Measurements from ENCODE around the gene RASGRF2. TPM values are rescaled to one million over a fixed set of nuclear protein-coding genes. Genes with fewer than 3 reads are reported as not detected.

RASGRF2 gene
- total and polyA plus RNA-seq, 2 of the 13 experiments (the other 11 are each of a cell fraction or from before 2014, with no cell fraction given): 23.6 to 29.0 TPM

GRCh38 chr5:81044868-81045267, 84.7 kb downstream of the RASGRF2 start (continued):
- TF ChIP-seq TBX2 (CRISPR knock-in tag; IDR thresholded peaks at IDR 0.05; ENCODE audit: borderline replicate concordance): no peak
- peak; percentile 39; the same call in 1 of the 2 replicates for TF ChIP-seq SNAPC2 (CRISPR knock-in tag; IDR thresholded peaks at IDR 0.05)
- no peak for TF ChIP-seq ZBTB7B (CRISPR knock-in tag; IDR thresholded peaks at IDR 0.05)
- TF ChIP-seq ZNF383 (CRISPR knock-in tag; IDR thresholded peaks at IDR 0.05; ENCODE audit: borderline replicate concordance): no peak
- no peak for TF ChIP-seq FIP1L1 (IDR thresholded peaks at IDR 0.05; ENCODE audit: borderline replicate concordance, insufficient read depth, low read depth, low read length)
- TF ChIP-seq ZNF329 (CRISPR knock-in tag; IDR thresholded peaks at IDR 0.05; ENCODE audit: low read depth): no peak
- TF ChIP-seq FOXJ3 (CRISPR knock-in tag; IDR thresholded peaks at IDR 0.05; ENCODE audit: borderline replicate concordance): 0 out of 2 replicates have a peak, but pooled peaks have one; percentile 10
- TF ChIP-seq, protein P1, sequence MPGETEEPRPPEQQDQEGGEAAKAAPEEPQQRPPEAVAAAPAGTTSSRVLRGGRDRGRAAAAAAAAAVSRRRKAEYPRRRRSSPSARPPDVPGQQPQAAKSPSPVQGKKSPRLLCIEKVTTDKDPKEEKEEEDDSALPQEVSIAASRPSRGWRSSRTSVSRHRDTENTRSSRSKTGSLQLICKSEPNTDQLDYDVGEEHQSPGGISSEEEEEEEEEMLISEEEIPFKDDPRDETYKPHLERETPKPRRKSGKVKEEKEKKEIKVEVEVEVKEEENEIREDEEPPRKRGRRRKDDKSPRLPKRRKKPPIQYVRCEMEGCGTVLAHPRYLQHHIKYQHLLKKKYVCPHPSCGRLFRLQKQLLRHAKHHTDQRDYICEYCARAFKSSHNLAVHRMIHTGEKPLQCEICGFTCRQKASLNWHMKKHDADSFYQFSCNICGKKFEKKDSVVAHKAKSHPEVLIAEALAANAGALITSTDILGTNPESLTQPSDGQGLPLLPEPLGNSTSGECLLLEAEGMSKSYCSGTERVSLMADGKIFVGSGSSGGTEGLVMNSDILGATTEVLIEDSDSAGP (CRISPR knock-in tag; IDR thresholded peaks at IDR 0.05; ENCODE audit: borderline replicate concordance): no peak
- TF ChIP-seq ZNF792 (CRISPR knock-in tag; IDR thresholded peaks at IDR 0.05): no peak
- peak; percentile 62 for TF ChIP-seq SALL1 (CRISPR knock-in tag; IDR thresholded peaks at IDR 0.05)
- no peak for TF ChIP-seq ARNT (IDR thresholded peaks at IDR 0.05)
- no peak for TF ChIP-seq POLR2G (IDR thresholded peaks at IDR 0.05; ENCODE audit: low read depth, low read length)
- no peak for TF ChIP-seq KDM4B (CRISPR knock-in tag; IDR thresholded peaks at IDR 0.05)
- no peak for TF ChIP-seq ZFP41 (CRISPR knock-in tag; IDR thresholded peaks at IDR 0.05; ENCODE audit: borderline replicate concordance)
- no peak for TF ChIP-seq ZNF709 (CRISPR knock-in tag; IDR thresholded peaks at IDR 0.05)
- TF ChIP-seq ZBTB38 (CRISPR knock-in tag; IDR thresholded peaks at IDR 0.05): no peak
- no peak for TF ChIP-seq ZNF567 (CRISPR knock-in tag; IDR thresholded peaks at IDR 0.05; ENCODE audit: borderline replicate concordance)
- TF ChIP-seq GLI4 (CRISPR knock-in tag; IDR thresholded peaks at IDR 0.05; ENCODE audit: borderline replicate concordance): no peak
- TF ChIP-seq ZNF350 (CRISPR knock-in tag; IDR thresholded peaks at IDR 0.05; ENCODE audit: borderline replicate concordance, low read depth): no peak
- TF ChIP-seq SMAD1 (CRISPR knock-in tag; IDR thresholded peaks at IDR 0.05; ENCODE audit: borderline replicate concordance, low read depth): no peak
- TF ChIP-seq MBD4 (IDR thresholded peaks at IDR 0.05; ENCODE audit: borderline replicate concordance, low read length): 0 out of 2 replicates have a peak, but pooled peaks have one; percentile 27
- no peak for TF ChIP-seq SATB2 (CRISPR knock-in tag; IDR thresholded peaks at IDR 0.05)
- TF ChIP-seq ARID2 (CRISPR knock-in tag; IDR thresholded peaks at IDR 0.05; ENCODE audit: borderline replicate concordance): no peak
- TF ChIP-seq ZNF451 (CRISPR knock-in tag; IDR thresholded peaks at IDR 0.05): no peak
- no peak for TF ChIP-seq ZNF615 (CRISPR knock-in tag; IDR thresholded peaks at IDR 0.05; ENCODE audit: borderline replicate concordance)
- TF ChIP-seq, protein P2, sequence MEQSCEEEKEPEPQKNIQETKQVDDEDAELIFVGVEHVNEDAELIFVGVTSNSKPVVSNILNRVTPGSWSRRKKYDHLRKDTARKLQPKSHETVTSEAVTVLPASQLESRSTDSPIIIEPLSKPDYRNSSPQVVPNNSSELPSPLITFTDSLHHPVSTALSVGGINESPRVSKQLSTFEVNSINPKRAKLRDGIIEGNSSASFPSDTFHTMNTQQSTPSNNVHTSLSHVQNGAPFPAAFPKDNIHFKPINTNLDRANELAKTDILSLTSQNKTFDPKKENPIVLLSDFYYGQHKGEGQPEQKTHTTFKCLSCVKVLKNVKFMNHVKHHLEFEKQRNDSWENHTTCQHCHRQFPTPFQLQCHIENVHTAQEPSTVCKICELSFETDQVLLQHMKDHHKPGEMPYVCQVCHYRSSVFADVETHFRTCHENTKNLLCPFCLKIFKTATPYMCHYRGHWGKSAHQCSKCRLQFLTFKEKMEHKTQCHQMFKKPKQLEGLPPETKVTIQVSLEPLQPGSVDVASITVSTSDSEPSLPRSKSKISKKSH (CRISPR knock-in tag; IDR thresholded peaks at IDR 0.05; ENCODE audit: borderline replicate concordance): no peak
- no peak for TF ChIP-seq HMGA1 (CRISPR knock-in tag; conservative IDR thresholded peaks at IDR 0.05)
- no peak for TF ChIP-seq ZNF296 (CRISPR knock-in tag; conservative IDR thresholded peaks at IDR 0.05)
- TF ChIP-seq MYC (CRISPR knock-in tag; IDR thresholded peaks at IDR 0.05; ENCODE audit: borderline replicate concordance): peak; percentile 59; the same call in 1 of the 2 replicates

Measured in HepG2 (cell line).